ENCODE results near the gene ATP4B.
"Not testable (repeated sequence)": the region's sequence is repeated elsewhere in the genome, so short reads cannot be mapped to it uniquely, and the experiment has no call there.

The ATP4B gene

GRCh38 chr13:113630804-113631203, 27.2 kb downstream of the ATP4B start:
- FAIRE-seq (no peak), DNase-seq (ENCODE audit: insufficient read length, low spot score) (no peak)
- TF ChIP-seq POLR2A (IDR thresholded peaks at IDR 0.05; ENCODE audit: low read depth, low read length) (no peak), POU2F2 (IDR thresholded peaks at IDR 0.05; ENCODE audit: low read depth, low read length) (no peak), TAF1 (IDR thresholded peaks at IDR 0.05; ENCODE audit: low read depth, low read length) (no peak), SPI1 (IDR thresholded peaks at IDR 0.05; ENCODE audit: low read depth, low read length) (no peak)

GRCh38 chr13:113630296-113630695, 27.7 kb downstream of the ATP4B start:
- DNase-seq (ENCODE audit: insufficient read length, low spot score) (no peak), FAIRE-seq (no peak)
- TF ChIP-seq PAX5 (IDR thresholded peaks at IDR 0.05; ENCODE audit: insufficient read depth, low read length, severe bottlenecking) (no peak), POLR2AphosphoS5 (IDR thresholded peaks at IDR 0.05; ENCODE audit: low read depth, low read length) (no peak), TAF1 (IDR thresholded peaks at IDR 0.05; ENCODE audit: low read depth, low read length) (no peak), POLR2A (IDR thresholded peaks at IDR 0.05; ENCODE audit: low read depth, low read length) (no peak), SPI1 (IDR thresholded peaks at IDR 0.05; ENCODE audit: low read depth, low read length) (no peak)

- TF ChIP-seq SPI1 (IDR thresholded peaks at IDR 0.05; ENCODE audit: low read depth, low read length) (no peak), POLR2AphosphoS5 (IDR thresholded peaks at IDR 0.05; ENCODE audit: low read depth, low read length) (no peak), POU2F2 (IDR thresholded peaks at IDR 0.05; ENCODE audit: low read depth, low read length) (no peak), TAF1 (IDR thresholded peaks at IDR 0.05; ENCODE audit: low read depth, low read length) (no peak), POLR2A (IDR thresholded peaks at IDR 0.05; ENCODE audit: low read depth, low read length) (no peak), PAX5 (IDR thresholded peaks at IDR 0.05; ENCODE audit: insufficient read depth, low read length, severe bottlenecking) (no peak)
- FAIRE-seq (no peak), DNase-seq (ENCODE audit: insufficient read length, low spot score) (no peak)
Observed at GRCh38 chr13:113629866-113630265, 28.1 kb downstream of the ATP4B start.

GRCh38 chr13:113628291-113629270, 29.4 kb downstream of the ATP4B start:
- DNase-seq (ENCODE audit: insufficient read length, low spot score) = no peak
- no peak for TF ChIP-seq POU2F2 (IDR thresholded peaks at IDR 0.05; ENCODE audit: low read depth, low read length)
- TF ChIP-seq PAX5 (IDR thresholded peaks at IDR 0.05; ENCODE audit: insufficient read depth, low read length, severe bottlenecking) = no peak
- TF ChIP-seq TAF1 (IDR thresholded peaks at IDR 0.05; ENCODE audit: low read depth, low read length) = no peak
- TF ChIP-seq SPI1 (IDR thresholded peaks at IDR 0.05; ENCODE audit: low read depth, low read length) = no peak
- no peak for TF ChIP-seq POLR2A (IDR thresholded peaks at IDR 0.05; ENCODE audit: low read depth, low read length)
- no peak for TF ChIP-seq POLR2AphosphoS5 (IDR thresholded peaks at IDR 0.05; ENCODE audit: low read depth, low read length)
- FAIRE-seq = no peak

- TF ChIP-seq PAX5 (IDR thresholded peaks at IDR 0.05; ENCODE audit: insufficient read depth, low read length, severe bottlenecking) (no peak), TAF1 (IDR thresholded peaks at IDR 0.05; ENCODE audit: low read depth, low read length) (no peak), POLR2A (IDR thresholded peaks at IDR 0.05; ENCODE audit: low read depth, low read length) (no peak), SPI1 (IDR thresholded peaks at IDR 0.05; ENCODE audit: low read depth, low read length) (no peak), POLR2AphosphoS5 (IDR thresholded peaks at IDR 0.05; ENCODE audit: low read depth, low read length) (no peak), POU2F2 (IDR thresholded peaks at IDR 0.05; ENCODE audit: low read depth, low read length) (no peak)
- FAIRE-seq (no peak), DNase-seq (ENCODE audit: insufficient read length, low spot score) (no peak)
Observed at GRCh38 chr13:113627136-113627535, 30.9 kb downstream of the ATP4B start.

GRCh38 chr13:113625965-113626721, 31.9 kb downstream of the ATP4B start:
- TF ChIP-seq POLR2AphosphoS5 (IDR thresholded peaks at IDR 0.05; ENCODE audit: low read depth, low read length) = no peak
- no peak for FAIRE-seq
- DNase-seq (ENCODE audit: insufficient read length, low spot score) = no peak

- not testable (repeated sequence) for FAIRE-seq; DNase-seq (ENCODE audit: insufficient read length, low spot score)
Observed at GRCh38 chr13:113624640-113625304, 33.2 kb downstream of the ATP4B start.

- FAIRE-seq (no peak), DNase-seq (ENCODE audit: insufficient read length, low spot score) (no peak)
- no peak for TF ChIP-seq POLR2AphosphoS5 (IDR thresholded peaks at IDR 0.05; ENCODE audit: low read depth, low read length)
Observed at GRCh38 chr13:113624235-113624587, 33.8 kb downstream of the ATP4B start.

- DNase-seq (ENCODE audit: insufficient read length, low spot score) = no peak
- no peak for TF ChIP-seq POLR2A (IDR thresholded peaks at IDR 0.05; ENCODE audit: low read depth, low read length)
- TF ChIP-seq PAX5 (IDR thresholded peaks at IDR 0.05; ENCODE audit: insufficient read depth, low read length, severe bottlenecking) = no peak
- no peak for TF ChIP-seq SPI1 (IDR thresholded peaks at IDR 0.05; ENCODE audit: low read depth, low read length)
- TF ChIP-seq TAF1 (IDR thresholded peaks at IDR 0.05; ENCODE audit: low read depth, low read length) = no peak
- TF ChIP-seq POU2F2 (IDR thresholded peaks at IDR 0.05; ENCODE audit: low read depth, low read length) = no peak
- no peak for TF ChIP-seq POLR2AphosphoS5 (IDR thresholded peaks at IDR 0.05; ENCODE audit: low read depth, low read length)
- FAIRE-seq = no peak
Observed at GRCh38 chr13:113623491-113624234, 34.3 kb downstream of the ATP4B start.

Measured in GM12891 (cell line).